Activated CD4-positive, alpha-beta T cell treated with anti-CD3 and anti-CD28 coated beads for 48 hours (primary cell): ENCODE data around the gene RIBC2.

Source experiments
- DNase-seq: peaks from one replicate; pipeline ENCODE4 v3.0.0-alpha.2; 2020

Gene RIBC2

DNA sequence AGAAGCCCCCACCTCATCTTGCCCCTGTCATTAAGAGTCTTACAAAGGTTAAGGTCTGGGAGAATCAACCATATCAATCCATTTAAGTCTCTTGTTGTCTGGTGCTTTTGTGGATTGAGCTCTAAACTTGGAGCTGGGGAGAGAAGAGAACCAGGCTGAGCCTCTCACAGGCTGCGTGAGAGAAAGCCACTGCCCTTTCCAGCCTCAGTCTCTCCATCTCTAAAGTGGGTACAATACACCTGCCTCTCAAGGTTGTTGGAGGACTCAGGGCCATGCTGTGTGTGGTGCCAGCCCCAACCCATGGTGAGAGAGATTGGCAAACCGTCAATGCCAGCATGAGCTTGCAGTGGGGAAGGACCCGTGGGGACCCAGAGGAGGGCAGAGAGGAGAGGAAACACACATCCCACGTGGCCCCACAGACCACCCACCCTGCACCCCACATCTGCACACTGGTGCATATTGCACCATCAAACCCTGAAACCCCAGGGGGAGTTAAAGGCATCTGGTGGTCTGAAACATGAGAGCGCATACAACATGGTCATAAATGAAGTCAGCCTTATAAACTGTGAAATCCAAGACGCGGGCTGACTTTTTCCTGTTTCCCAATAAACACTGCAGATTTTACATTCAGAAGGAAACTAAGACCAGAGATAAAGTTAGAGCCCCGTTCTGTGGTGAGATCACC lies 61.7 kb downstream of the RIBC2 start:
- no peak for DNase-seq

DNA sequence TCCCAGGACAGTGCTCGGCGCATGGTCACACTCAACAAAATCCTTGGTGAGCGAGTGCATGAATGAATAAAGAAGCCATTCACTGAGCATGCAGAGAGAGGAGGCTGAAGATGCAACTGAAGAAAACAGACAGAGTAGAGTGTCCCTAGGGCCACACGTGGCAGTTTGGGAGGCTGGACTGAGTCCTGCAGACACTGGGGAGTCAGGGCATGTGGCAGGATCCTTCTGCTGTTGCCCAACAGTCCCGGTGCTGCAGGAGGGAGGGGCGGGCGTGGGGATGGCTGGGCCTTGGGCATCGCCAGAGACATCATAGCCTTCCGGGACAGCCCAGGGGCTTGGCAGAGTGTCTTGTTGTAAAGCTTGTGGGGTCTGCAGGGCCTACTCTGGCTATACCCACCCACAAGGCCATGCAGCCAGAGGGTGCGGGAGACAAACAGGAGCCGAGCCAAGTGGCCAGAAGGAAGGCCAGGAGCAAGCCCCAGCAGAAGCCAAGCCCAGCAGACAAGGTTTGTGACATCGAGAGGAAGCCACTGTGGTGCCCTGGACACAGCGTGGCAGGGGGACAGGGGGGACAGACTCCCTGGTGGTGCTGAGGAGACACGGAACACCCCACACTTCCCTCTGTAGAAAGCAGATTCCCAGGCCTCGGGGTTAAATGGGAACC lies 62.5 kb downstream of the RIBC2 start:
- DNase-seq = no peak

GRCh38 chr22:45476814-45477213 lies 63.3 kb downstream of the RIBC2 start:
- no peak for DNase-seq

DNA sequence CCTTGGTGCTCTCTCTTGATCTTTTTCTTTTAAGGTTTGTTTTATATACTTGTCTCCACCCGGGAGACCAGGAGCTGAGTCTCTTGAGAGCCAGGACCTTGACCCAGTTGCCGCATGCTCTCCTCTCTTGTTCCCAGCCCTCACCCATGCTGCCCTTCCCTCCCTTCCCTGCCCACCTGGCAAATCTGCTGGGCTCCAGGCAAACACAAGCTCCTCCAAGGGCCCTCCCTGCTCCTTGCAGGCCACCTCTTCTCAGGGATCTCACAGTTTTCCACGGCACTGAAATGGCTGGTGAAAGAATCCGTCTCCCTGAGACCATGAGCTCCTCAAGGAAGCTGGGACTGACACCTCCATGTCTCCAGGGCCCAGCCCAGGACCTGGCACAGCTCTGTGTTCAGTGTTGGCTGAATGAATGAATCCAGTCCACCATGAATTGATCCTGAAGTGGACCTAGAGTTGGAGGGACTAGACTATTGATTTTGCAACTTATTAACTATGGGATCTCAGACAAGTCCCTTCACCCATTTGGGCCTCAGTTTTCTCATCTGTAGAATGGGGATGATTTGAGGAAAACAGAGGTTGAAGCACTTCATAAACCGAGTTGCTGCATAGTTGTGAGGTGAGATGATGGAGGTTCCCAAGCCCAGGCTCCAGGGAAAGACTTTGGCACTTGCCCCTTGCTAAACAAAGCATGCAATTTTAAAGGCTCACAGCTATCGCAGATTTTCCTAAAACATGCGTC lies 64.0 kb downstream of the RIBC2 start:
- no peak for DNase-seq

- no peak for DNase-seq
These were observed 64.7 kb downstream of the RIBC2 start for GRCh38 chr22:45478108-45478771.

GRCh38 chr22:45480717-45481116 lies 67.2 kb downstream of the RIBC2 start:
- DNase-seq = no peak

DNA sequence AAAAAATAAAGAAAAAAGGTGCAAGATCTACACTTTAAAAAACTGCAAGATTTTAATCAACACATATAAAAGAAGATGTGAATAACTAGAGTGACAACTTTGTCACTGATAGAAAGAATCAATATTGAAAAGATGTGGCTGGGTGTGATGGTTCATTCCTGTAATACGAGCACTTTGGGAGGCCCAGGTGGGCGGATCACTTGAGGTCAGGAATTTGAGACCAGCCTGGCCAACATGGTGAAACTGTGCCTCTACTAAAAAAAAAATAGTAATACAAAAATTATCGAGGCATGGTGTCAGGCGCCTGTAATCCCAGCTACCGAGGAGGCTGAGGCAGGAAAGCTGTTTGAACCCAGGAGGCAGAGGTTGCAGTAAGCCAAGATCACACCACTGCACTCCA lies 68.2 kb downstream of the RIBC2 start:
- no peak for DNase-seq
